ENCODE data around the gene THRB.

Gene THRB

DNA sequence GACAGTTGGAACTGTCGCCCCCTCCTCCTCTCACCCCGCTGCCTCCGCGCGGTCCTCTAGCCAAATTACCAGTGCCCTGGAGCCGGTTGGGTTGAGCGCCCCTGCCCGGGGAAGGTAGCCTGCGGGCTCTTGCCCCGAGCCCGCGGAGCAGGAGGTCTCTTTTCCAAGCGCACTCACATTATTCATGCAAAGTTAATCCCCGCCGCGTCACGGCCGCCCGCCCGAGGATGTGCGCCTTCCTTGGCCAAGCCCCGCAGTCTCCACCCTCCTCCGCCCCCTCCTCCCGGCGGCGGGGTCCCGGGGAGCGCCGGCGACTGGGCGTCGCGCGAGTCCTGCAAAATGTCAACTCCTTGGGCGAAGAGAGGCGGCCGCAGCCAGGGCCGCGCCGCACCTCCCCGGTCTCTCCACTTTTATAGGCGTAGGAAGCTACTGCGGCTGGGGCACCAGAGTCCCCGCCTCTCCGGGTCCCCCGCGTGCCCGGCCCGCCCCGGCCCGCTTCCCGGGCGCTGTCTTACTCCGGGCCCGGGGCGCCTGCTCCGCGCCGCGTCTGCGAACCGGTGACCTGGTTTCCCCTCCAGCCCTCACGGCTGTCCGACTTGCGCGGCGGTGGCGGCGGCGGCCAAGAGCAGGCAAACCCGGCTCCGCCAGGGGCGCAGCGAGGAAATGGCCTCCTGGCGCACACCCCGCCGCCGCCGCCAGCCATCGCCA is at the start of gene THRB:
Gene THRB, minus strand, starts transcription at position 233 of the 708 bp plus-strand sequence.
- no peak for DNase-seq (ENCODE audit: extremely low read depth in 1 of 2, low read depth in 1 of 2)

DNA sequence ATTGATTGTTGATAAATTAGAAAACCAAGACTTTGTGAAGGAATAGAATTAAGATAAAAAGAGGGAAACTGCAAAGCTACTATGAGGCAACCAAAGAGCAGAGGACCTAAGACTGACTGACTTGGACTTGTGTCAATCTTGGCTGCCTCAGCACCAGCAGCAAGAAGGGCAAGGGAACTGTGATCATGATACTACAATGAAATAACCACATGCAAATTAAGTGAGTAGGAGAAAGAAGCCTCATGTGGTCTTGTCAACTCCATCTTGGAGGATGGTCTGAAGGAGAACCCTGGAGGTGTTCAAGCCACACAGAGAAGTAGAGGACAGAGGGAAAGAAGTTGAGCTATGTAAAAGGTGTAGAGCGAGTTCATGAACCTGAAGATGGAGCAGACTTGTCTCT is 47.3 kb upstream of the THRB start:
- no peak for DNase-seq (ENCODE audit: extremely low read depth in 1 of 2, low read depth in 1 of 2)

- DNase-seq (ENCODE audit: extremely low read depth in 1 of 2, low read depth in 1 of 2), result no peak
Observed at GRCh38 chr3:24540821-24541220, 46.2 kb upstream of the THRB start.

DNA sequence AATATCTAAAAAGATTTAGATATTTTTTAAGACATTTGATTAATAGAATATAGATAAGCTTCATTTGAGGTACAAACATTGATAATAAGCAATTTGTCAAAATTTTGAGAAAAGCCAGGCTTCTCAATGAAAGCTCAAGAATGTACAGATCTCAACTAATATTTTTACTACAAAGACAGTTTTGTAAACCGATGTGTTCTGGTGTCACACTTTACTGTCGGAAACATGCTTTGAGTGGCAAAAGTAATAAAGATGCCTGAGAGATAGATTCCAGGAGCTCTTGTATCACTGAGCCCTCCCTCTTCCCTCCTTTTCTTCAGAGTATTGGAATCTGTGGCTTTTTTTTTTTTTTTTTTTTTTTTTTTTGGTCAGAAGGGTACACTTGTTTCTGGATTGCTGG is 45.0 kb upstream of the THRB start:
- DNase-seq (ENCODE audit: extremely low read depth in 1 of 2, low read depth in 1 of 2), result no peak

DNA sequence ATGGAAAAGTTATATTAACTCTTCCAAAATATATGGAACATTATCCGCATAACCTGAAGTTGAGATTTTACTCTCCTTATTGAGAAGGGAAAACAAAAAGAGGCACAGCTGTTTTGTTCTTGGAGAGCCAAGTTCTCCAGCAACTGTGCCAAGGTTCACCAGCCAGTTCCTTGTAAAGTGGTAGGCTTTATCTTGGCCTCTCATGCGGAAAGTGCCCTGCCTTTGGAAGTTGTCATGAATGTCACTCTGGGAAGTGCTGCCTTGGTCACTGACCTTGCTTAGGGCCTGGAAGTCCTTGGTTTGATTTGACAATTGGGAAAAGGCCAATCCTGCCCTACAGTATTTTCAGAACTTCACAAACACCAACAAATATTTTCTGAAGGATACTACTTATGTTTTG is 44.2 kb upstream of the THRB start:
- DNase-seq (ENCODE audit: extremely low read depth in 1 of 2, low read depth in 1 of 2), result no peak

DNA sequence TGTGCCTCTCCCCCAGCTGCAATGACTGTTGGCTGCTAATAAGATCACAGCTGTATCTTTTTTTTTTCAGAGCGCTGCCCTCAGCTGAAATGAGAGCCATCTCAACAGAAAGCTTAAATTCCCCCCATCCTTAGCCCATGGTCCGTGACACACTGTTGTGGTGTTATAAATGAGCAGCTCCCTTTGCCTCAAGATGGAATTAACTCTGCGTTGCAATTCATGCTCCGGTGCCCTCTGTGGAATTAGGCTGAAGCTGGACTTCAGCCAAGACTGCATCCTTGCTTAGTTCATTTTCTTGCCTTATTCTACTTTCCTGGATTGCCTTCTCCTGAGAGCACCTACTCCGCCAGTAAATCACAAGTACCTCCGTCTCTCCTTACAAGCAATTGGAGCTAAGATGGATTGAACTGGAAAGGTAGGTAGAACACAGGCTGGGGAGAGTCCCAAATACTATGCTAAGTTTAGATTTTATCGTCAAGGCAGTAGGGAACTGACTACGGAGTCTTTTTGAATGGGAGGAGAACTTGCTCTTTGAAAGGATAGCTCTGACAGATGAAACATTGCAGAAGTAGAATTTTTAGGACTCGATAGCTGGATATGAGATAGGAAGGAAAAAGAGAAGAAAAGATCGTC is 39.0 kb upstream of the THRB start:
- no peak for DNase-seq (ENCODE audit: extremely low read depth in 1 of 2, low read depth in 1 of 2)

DNA sequence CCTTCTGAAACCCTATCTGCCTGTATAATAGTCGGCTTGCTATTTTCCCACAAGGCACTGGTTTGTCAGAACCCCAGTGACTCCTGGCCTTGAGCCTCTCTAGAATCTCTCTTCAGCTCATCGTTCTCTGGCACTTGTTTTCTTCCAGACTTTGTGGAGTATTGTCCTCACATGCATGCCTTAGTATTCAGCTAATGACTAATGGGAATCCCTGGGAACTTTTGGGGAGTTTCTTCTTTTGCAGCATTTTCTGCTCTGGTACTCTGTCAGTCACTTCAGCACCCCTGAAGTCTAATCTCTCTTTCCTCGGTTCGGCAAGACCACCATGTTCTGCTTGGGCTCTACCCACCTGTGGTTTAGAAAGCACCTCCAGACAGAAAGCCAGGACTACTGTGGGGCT is 35.8 kb upstream of the THRB start:
- DNase-seq (ENCODE audit: extremely low read depth in 1 of 2, low read depth in 1 of 2), result no peak

DNA sequence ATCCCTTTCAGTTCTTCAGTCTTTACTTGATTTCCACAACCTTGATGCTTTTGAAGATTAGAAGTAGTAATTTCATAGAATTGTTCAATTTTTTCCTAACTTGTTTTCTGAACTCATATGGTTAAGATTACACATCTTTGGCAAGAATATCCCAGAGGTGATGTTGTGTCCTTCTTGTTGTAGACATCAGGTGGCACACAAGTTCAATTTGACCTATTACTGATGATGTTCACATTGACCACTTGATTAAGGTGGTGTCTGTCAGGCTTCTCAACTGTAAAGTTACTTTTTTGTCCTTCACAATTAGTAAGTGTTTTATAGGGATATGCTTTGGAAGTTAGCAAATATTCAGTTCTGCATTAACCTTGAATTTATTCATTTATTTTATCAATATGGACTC is 34.6 kb upstream of the THRB start:
- DNase-seq (ENCODE audit: extremely low read depth in 1 of 2, low read depth in 1 of 2), result no peak

- no peak for DNase-seq (ENCODE audit: extremely low read depth in 1 of 2, low read depth in 1 of 2)
Observed at GRCh38 chr3:24526640-24527212, 32.1 kb upstream of the THRB start.

DNA sequence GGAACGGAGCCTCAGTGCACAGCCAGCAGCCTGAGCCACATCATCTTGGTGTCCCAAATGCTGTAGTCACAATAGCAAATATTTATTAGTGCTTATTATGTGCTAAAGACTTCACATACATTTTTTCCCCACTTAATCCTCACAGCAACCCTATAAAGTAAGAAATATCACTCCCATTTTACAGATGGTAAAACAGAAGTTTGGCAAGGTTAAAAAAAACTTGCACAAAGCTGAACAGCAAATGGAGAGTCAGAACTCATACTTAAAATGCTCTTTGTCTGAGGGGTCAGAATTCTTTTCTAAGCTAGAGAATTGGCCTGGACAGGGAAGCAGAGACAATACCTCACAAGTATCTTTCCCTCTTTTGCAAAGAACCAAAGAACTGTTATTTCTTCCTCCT is 30.9 kb upstream of the THRB start:
- no peak for DNase-seq (ENCODE audit: extremely low read depth in 1 of 2, low read depth in 1 of 2)

- no peak for DNase-seq (ENCODE audit: extremely low read depth in 1 of 2, low read depth in 1 of 2)
Observed at GRCh38 chr3:24525022-24525421, 30.4 kb upstream of the THRB start.

- DNase-seq (ENCODE audit: extremely low read depth in 1 of 2, low read depth in 1 of 2), result no peak
Observed at GRCh38 chr3:24523988-24524727, 29.5 kb upstream of the THRB start.

GRCh38 chr3:24523215-24523614 is 28.6 kb upstream of the THRB start:
- no peak for DNase-seq (ENCODE audit: extremely low read depth in 1 of 2, low read depth in 1 of 2)

- DNase-seq (ENCODE audit: extremely low read depth in 1 of 2, low read depth in 1 of 2), result no peak
Observed at GRCh38 chr3:24522146-24522579, 27.5 kb upstream of the THRB start.

- DNase-seq (ENCODE audit: extremely low read depth in 1 of 2, low read depth in 1 of 2), result no peak
Observed at GRCh38 chr3:24521420-24522145, 26.9 kb upstream of the THRB start.

GRCh38 chr3:24520976-24521419 is 26.3 kb upstream of the THRB start:
- DNase-seq (ENCODE audit: extremely low read depth in 1 of 2, low read depth in 1 of 2), result no peak

DNA sequence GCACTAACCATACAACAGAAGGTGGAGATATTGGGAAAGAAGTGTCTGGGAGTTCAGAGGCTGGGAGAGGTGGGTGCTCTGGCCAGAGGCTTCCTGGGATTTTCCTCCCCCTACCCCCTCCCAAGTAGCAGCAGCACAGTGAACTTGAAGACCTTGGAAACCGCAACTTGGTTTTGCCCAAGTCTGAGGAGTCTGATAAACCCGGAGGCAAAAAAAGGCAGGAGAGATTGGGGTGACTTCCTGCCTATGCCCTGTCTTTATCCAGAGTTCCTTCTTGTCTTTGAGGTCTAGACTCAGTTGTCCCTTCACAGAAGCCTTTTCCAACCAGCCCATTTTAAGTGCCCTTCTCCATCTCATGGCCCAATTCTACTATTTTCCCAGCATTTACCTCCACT is 25.4 kb upstream of the THRB start:
- DNase-seq (ENCODE audit: extremely low read depth in 1 of 2, low read depth in 1 of 2), result no peak

DNA sequence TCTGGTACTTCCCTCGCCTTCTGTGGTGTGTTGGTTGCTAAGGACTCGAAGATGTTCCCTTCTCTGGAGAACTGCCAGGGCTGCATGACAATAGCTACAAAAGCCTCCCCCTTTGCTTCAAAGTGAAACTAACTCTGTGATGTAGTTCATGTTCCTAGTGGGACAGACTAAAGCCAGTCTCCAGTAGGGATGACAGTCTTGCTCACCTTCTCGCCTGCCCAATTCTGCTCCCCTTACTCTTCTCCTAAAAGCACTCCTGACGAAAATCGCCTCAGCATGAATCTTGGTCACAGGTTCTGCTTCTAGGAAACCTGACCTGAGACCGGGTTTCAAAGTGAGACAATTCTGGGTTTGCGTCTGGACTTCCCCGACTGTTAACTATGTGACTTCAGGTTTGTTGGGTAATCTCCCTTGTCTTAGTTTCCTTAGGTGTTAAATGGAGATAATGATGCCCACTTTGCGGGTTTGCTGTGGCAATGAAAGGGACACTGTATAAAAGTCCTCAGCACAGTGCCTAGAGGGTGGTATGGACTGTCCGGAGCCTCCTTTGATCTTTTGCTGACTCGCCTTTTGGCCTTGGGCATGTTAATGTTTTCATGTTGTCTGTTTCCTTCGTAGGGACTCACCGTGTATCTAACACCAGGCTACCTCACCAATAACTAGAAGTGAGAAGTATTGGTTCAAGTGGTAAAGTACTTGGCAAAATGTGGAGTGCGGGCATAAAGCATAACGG is 24.9 kb upstream of the THRB start:
- no peak for DNase-seq (ENCODE audit: extremely low read depth in 1 of 2, low read depth in 1 of 2)

DNA sequence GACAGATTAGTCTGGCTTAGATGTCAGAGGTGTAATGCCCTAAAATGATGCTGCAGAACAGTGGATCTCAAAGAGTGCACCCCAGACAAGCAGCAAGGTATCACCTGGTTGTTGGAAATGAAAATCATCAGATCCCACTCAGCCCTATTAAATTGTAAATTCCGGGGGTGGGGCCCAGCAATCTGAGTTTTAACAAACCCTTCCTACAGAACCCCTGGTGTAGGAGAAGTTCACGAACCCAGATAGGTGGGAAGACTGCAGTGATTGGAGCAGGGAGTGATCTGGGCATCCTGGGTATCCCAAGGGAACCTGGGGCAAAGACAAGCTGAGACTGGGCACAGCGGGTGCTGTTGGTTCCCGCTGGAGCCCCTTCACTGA is 24.3 kb upstream of the THRB start:
- no peak for DNase-seq (ENCODE audit: extremely low read depth in 1 of 2, low read depth in 1 of 2)

DNA sequence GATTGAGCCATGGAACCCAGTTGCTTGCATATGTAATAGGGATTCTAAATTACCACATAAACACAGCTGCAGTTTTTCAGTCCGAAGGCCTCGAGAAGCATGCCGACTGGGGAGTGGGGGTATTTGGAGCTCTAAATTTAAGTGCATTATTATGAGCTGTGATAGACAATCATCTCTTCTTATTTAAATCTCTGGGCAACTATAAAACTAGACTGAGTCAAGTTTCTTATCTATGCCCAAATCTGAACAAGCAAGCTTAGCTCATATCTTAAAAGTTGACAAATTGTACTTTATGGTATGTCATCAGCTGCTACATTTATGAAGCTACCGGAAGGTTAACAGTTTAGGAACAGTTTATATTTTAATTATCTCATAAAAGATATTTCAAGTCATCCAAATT is 19.5 kb upstream of the THRB start:
- no peak for DNase-seq (ENCODE audit: extremely low read depth in 1 of 2, low read depth in 1 of 2)
